K562 (cell line): ENCODE results near the gene LRRC4B. TPM values are rescaled to one million over a fixed set of nuclear protein-coding genes. Genes with fewer than 3 reads are reported as not detected.

ENCODE experiments used
- ATAC-seq: fragments of 200-7000 bp; cut with Tn5 transposase; 3 replicates; pipeline ENCODE4 v1.9.1; 2020; ENCODE audit warnings: moderate library complexity
- BruUV-seq: library from RNA; stranded (reverse); fragments of 400-500 nt; replicated peaks from 2 replicates; lab custom pipeline; 2021; lab: Mats Ljungman, UMichigan
- CTCF ChIA-PET: fragments of 300-600 bp; formaldehyde crosslinking; extraction: SDS; loops from one replicate; lab custom pipeline; 2021; ENCODE audit warnings: low intra/inter-chr PET ratio; lab: Yijun Ruan, JAX
- POLR2A ChIA-PET: fragments of 300-600, 350-650 bp; sonication (Branson Sonifier 250); formaldehyde crosslinking; extraction: SDS; loops from one replicate; lab custom pipeline; 2021; ENCODE audit warnings: antibody characterized with exemption, inconsistent platforms; lab: Yijun Ruan, JAX
- DNase-seq, 4 experiments: peaks; one replicate each; pipeline versions ENCODE4 v3.0.0 to v3.0.0-alpha.2; 2011 to 2018; ENCODE audit warnings: low spot score in 3 of 4, mixed read lengths in 3 of 4; ENCODE audit errors: extremely low read depth in 1 of 4
- FAIRE-seq: peaks from 2 replicates; lab custom pipeline; 2011; peaks lifted over from hg19 to GRCh38; lab: Jason Lieb, UNC
- H2AFZ ChIP-seq: 2 replicates; pipeline ENCODE4 v1.6.0; 2011; ENCODE audit warnings: low read depth, low read length, control low read depth, inconsistent platforms
- H3K27ac ChIP-seq: fragments of 200-600 bp; 3 replicates; pipeline ENCODE4 v1.8.0; 2011; ENCODE audit warnings: low read depth, mild to moderate bottlenecking, control low read depth, inconsistent platforms, low read length, moderate library complexity, mixed read lengths; ENCODE audit errors: extremely low read depth
- H3K27me3 ChIP-seq, 2 experiments: fragments of 300-600 bp in 1 of 2; 2 replicates in 1 of 2; 3 replicates in 1 of 2; pipeline versions ENCODE4 v1.6.0 to v1.8.0; 2011; ENCODE audit warnings: inconsistent platforms in 2 of 2, low read length in 2 of 2, mild to moderate bottlenecking in 1 of 2, mixed read lengths in 1 of 2, moderate library complexity in 1 of 2; ENCODE audit not compliant: control insufficient read depth in 2 of 2, insufficient read depth in 2 of 2
- H3K36me3 ChIP-seq: fragments of 300-600 bp; 3 replicates; pipeline ENCODE4 v1.8.0; 2011; ENCODE audit warnings: mild to moderate bottlenecking, low read length, inconsistent platforms; ENCODE audit not compliant: control insufficient read depth, insufficient read depth
- H3K4me1 ChIP-seq, 2 experiments: fragments of 200-600 bp in 1 of 2; replicated peaks in 1 of 2; 2 replicates in 1 of 2; 3 replicates in 1 of 2; pipeline versions ENCODE4 v1.5.1 to v1.8.0; 2011; ENCODE audit warnings: inconsistent platforms in 2 of 2, low read length in 2 of 2, mild to moderate bottlenecking in 1 of 2, mixed read lengths in 1 of 2, moderate library complexity in 1 of 2; ENCODE audit not compliant: control insufficient read depth in 2 of 2, insufficient read depth in 2 of 2
- H3K4me2 ChIP-seq: 2 replicates; pipeline ENCODE4 v1.6.1; 2011; ENCODE audit warnings: low read length, control low read depth, inconsistent platforms, mixed read lengths; ENCODE audit not compliant: insufficient read depth
- H3K4me3 ChIP-seq: fragments of 200-600 bp; sonication (generic), shearing (Covaris generic); 2 replicates; pipeline ENCODE4 v1.5.1; 2016; ENCODE audit warnings: control low read depth, inconsistent platforms
- H3K79me2 ChIP-seq: fragments of 200-600 bp; 3 replicates; pipeline ENCODE4 v1.8.0; 2011; ENCODE audit warnings: low read length, inconsistent platforms; ENCODE audit not compliant: control insufficient read depth, insufficient read depth
- H3K9ac ChIP-seq, 2 experiments: 2 replicates each; pipeline versions ENCODE4 v1.6.0 to v1.6.1; 2011; ENCODE audit warnings: low read depth in 2 of 2, low read length in 2 of 2, control low read depth in 1 of 2, inconsistent platforms in 1 of 2, mild to moderate bottlenecking in 1 of 2, mixed read lengths in 1 of 2; ENCODE audit not compliant: insufficient read depth in 1 of 2
- H3K9me1 ChIP-seq: one replicate; pipeline ENCODE4 v1.6.0; 2011; ENCODE audit warnings: inconsistent platforms, mild to moderate bottlenecking, low read length, moderate library complexity; ENCODE audit not compliant: control insufficient read depth, insufficient read depth
- H3K9me3 ChIP-seq: replicated peaks from 2 replicates; pipeline ENCODE4 v1.5.1; 2011; ENCODE audit warnings: low read depth, low read length, inconsistent platforms; ENCODE audit not compliant: control insufficient read depth, insufficient read depth
- H4K20me1 ChIP-seq: replicated peaks from 2 replicates; pipeline ENCODE4 v1.6.1; 2011; ENCODE audit warnings: low read length, inconsistent platforms, mixed read lengths; ENCODE audit not compliant: control insufficient read depth, insufficient read depth
- AFF4 ChIP-seq: sonication (generic); formaldehyde crosslinking; IDR thresholded peaks from 2 replicates; pipeline ENCODE4 v1.8.0; 2023; ENCODE audit warnings: mild to moderate bottlenecking, missing genetic modification reagents
- ATF1 ChIP-seq, 2 experiments: fragments of 450-650 bp in 1 of 2; IDR thresholded peaks; 2 replicates each; pipeline ENCODE4 v1.6.1; 2016; ENCODE audit warnings: missing compliant biosample characterization in 1 of 2, missing genetic modification characterization in 1 of 2
- CBFA2T3 ChIP-seq: fragments of 450-650 bp; IDR thresholded peaks from 2 replicates; pipeline ENCODE4 v1.6.1; 2017
- DNMT1 ChIP-seq: fragments of 450-650 bp; IDR thresholded peaks from 2 replicates; pipeline ENCODE4 v1.6.1; 2016; ENCODE audit warnings: antibody characterized with exemption, mild to moderate bottlenecking
- FOSL1 ChIP-seq: fragments of 200-800 bp; sonication (Bioruptor generic); conservative IDR thresholded peaks from 2 replicates; pipeline ENCODE4 v1.6.1; 2016; ENCODE audit warnings: missing genetic modification characterization, missing compliant biosample characterization
- NFATC3 ChIP-seq: fragments of 450-650 bp; IDR thresholded peaks from 2 replicates; pipeline ENCODE4 v1.6.1; 2017; ENCODE audit warnings: mild to moderate bottlenecking
- NR3C1 ChIP-seq: sonication (generic); formaldehyde crosslinking; IDR thresholded peaks from 2 replicates; pipeline ENCODE4 v1.8.1; 2022; ENCODE audit warnings: missing genetic modification reagents
- NUFIP1 ChIP-seq: fragments of 450-650 bp; IDR thresholded peaks from 2 replicates; pipeline ENCODE4 v1.6.1; 2018; ENCODE audit not compliant: partially characterized antibody
- PHB2 ChIP-seq: fragments of 450-650 bp; IDR thresholded peaks from 2 replicates; pipeline ENCODE4 v1.6.1; 2017; ENCODE audit warnings: low read depth
- POU5F1 ChIP-seq: fragments of 150-350 bp; IDR thresholded peaks from 2 replicates; pipeline ENCODE4 v1.6.1; 2014; ENCODE audit warnings: borderline replicate concordance, low read length, low read depth, mild to moderate bottlenecking; ENCODE audit not compliant: partially characterized antibody
- RBBP5 ChIP-seq: fragments of 200-600 bp; sonication (generic); IDR thresholded peaks from 2 replicates; pipeline ENCODE4 v1.6.1; 2012; ENCODE audit warnings: borderline replicate concordance, mild to moderate bottlenecking, low read length, control low read depth, inconsistent platforms; ENCODE audit not compliant: insufficient read depth, poor library complexity, severe bottlenecking
- ZBTB7A ChIP-seq: IDR thresholded peaks from 2 replicates; pipeline ENCODE4 v1.6.1; 2011; ENCODE audit warnings: low read depth, mild to moderate bottlenecking, low read length, moderate library complexity, borderline replicate concordance; ENCODE audit not compliant: control insufficient read depth
- ZNF584 ChIP-seq: fragments of 200-800 bp; sonication (Bioruptor generic); IDR thresholded peaks from 2 replicates; pipeline ENCODE4 v1.6.1; 2016; ENCODE audit warnings: low read depth, mild to moderate bottlenecking, missing genetic modification characterization, missing compliant biosample characterization
- whole genome bisulfite sequencing: fragments of 100-300 bp; shearing (Covaris generic); methylation state at CpG from one replicate; pipeline ENCODE4 v1.1.6; 2016; ENCODE audit warnings: low coverage, mixed read lengths; ENCODE audit not compliant: insufficient coverage; ENCODE audit errors: missing lambda C conversion rate; 5-methylcytosine and 5-hydroxymethylcytosine counted together
- in situ Hi-C: fragments of 300-500 bp; cut with MboI; formaldehyde crosslinking; loops from 4 replicates; pipeline ENCODE4 v1.15.0; 2018; ENCODE audit warnings: inconsistent platforms, mixed read lengths
- intact Hi-C: fragments of 100-400 bp; cut with micrococcal nuclease; formaldehyde crosslinking; loops from 2 replicates; pipeline ENCODE4 v1.14.2; 2022
- polyA plus RNA-seq, 8 experiments: library from polyadenylated mRNA; depleted of rRNA in 4 of 8; stranded (reverse) in 5 of 8; unstranded in 3 of 8; fragments of >200 nt; fragmentation: Nextera tagmentation in 2 of 8; fragmentation: Illumina TruSeq in 1 of 8; extraction: Ambion mirVana in 2 of 8; extraction: Trizol in 1 of 8; gene quantifications; 2 replicates each; pipeline versions ENCODE4 v1.2.1 to v1.2.3, GENCODE V29; 2011 to 2014; ENCODE audit warnings: inconsistent platforms in 1 of 8, missing spikeins in 1 of 8
- total RNA-seq, 7 experiments: library from RNA; depleted of rRNA in 6 of 7; stranded (reverse); fragments of >200 nt in 6 of 7; fragmentation: Illumina TruSeq in 2 of 7; extraction: Trizol in 2 of 7; gene quantifications; 2 replicates each; pipeline versions ENCODE4 v1.2.1 to v1.2.3, GENCODE V29; 2011 to 2021; ENCODE audit warnings: low replicate concordance in 1 of 7
- TF ChIP-seq, protein P1 (sequence below), 2 experiments: IDR thresholded peaks; 2 replicates each; pipeline ENCODE4 v1.6.1; 2012; ENCODE audit warnings: improper control_type of control experiment in 2 of 2, low read depth in 2 of 2, low read length in 2 of 2, borderline replicate concordance in 1 of 2

The LRRC4B gene
- total and polyA plus RNA-seq, 9 of the 15 experiments (the other 6 are each of a cell fraction or from before 2014, with no cell fraction given) = 0.18 to 9.6 (median 2.9) TPM; not detected in 2

DNA sequence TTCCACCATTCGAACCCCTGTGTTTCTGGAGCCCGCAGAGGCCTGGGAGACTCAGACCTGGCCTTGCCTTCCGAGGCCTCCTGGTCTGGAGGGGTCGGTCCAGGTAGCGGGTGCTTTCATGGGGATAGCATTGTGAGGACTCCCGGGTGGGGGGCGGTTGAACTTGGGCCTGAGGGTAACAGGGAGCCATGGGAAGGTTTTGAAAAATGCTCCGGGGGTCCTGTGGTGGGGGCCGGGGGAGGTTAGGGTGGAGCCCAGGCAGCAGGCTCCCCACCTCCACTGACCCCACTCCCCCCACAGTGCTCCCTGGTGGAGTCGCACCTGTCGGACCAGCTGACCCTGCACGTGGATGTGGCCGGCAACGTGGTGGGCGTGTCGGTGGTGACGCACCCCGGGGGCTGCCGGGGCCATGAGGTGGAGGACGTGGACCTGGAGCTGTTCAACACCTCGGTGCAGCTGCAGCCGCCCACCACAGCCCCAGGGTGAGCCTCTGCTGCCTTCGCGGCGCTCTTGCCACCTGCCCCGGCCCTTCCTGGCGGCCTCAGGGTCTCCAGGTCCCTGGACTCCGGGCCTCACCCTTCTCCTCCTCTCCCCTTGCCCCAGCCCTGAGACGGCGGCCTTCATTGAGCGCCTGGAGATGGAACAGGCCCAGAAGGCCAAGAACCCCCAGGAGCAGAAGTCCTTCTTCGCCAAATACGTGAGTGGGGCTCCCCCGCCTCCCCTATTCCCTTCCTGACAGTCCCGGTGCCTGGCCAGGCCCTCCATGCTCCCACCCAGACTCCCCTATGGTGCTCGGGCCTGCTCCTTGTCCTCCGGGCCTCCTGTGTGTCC, 87.7 kb downstream of the LRRC4B start:
- Histone ChIP-seq H4K20me1 (peaks cover 7% of the 10 kb centered on the region; the same call in 1 of the 2 replicates), H3K36me3 (peaks cover 53% of the 10 kb centered on the region; the same call in 2 of the 3 replicates), H3K4me1 (peaks cover 5 to 52% of the 10 kb centered on the region in 2 experiments; a peak in 4 of 5 replicates), H3K4me2 (no peak overlapping the region), H2AFZ (no peak overlapping the region), H3K4me3 (no peak overlapping the region), H3K9ac (no peak overlapping the region; a peak in 1 of 4 replicates), H3K27ac (no peak overlapping the region), H3K27me3 (no peaks in the 10 kb centered on the region; a peak in 1 of 5 replicates), H3K79me2 (peaks cover 25% of the 10 kb centered on the region), H3K9me1 (no peaks in the 10 kb centered on the region), H3K9me3 (no peaks in the 10 kb centered on the region)
- no TSS peak for BruUV-seq
- FAIRE-seq = no peak
- intact Hi-C loops = no loop called here
- CTCF ChIA-PET = no interaction called here
- in situ Hi-C loops = no loop called here
- no peak for TF ChIP-seq ZBTB7A
- no peak for TF ChIP-seq DNMT1
- no peak for TF ChIP-seq FOSL1 (tag)
- no peak for TF ChIP-seq RBBP5
- no peak for TF ChIP-seq CBFA2T3
- no peak for TF ChIP-seq NUFIP1
- TF ChIP-seq AFF4 (CRISPR knock-in tag) = no peak
- TF ChIP-seq NFATC3 = no peak
- no peak for TF ChIP-seq ZNF584
- no peak for TF ChIP-seq NR3C1 (CRISPR knock-in tag)
- TF ChIP-seq ATF1 (CRISPR knock-in tag; IDR thresholded peaks at IDR 0.05) = no peak
- no peak for TF ChIP-seq ATF1 (tag; IDR thresholded peaks at IDR 0.05)
- TF ChIP-seq PHB2 = no peak
- TF ChIP-seq, protein P1, sequence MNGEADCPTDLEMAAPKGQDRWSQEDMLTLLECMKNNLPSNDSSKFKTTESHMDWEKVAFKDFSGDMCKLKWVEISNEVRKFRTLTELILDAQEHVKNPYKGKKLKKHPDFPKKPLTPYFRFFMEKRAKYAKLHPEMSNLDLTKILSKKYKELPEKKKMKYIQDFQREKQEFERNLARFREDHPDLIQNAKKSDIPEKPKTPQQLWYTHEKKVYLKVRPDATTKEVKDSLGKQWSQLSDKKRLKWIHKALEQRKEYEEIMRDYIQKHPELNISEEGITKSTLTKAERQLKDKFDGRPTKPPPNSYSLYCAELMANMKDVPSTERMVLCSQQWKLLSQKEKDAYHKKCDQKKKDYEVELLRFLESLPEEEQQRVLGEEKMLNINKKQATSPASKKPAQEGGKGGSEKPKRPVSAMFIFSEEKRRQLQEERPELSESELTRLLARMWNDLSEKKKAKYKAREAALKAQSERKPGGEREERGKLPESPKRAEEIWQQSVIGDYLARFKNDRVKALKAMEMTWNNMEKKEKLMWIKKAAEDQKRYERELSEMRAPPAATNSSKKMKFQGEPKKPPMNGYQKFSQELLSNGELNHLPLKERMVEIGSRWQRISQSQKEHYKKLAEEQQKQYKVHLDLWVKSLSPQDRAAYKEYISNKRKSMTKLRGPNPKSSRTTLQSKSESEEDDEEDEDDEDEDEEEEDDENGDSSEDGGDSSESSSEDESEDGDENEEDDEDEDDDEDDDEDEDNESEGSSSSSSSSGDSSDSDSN (IDR thresholded peaks at IDR 0.05; ENCODE audit: borderline replicate concordance in 1 of 2, low read depth in 2 of 2, low read length in 2 of 2) = no peak
- no peak for TF ChIP-seq POU5F1
- WGBS = 69% methylated on average over 26 of the region's 37 CpGs
- no peak for ATAC-seq
- no peak for DNase-seq
- POLR2A ChIA-PET = no interaction called here
